AG10803 (cell line): ENCODE measurements around the gene ALPG.
"Not testable (repeated sequence)": the region's sequence is repeated elsewhere in the genome, so short reads cannot be mapped to it uniquely, and the experiment has no call there.

Experiments
- DNase-seq: peaks from one replicate; pipeline ENCODE4 v3.0.0; 2010; ENCODE audit warnings: low read depth
- H3K4me3 ChIP-seq: 2 replicates; pipeline ENCODE4 v1.5.1; 2011; ENCODE audit warnings: mild to moderate bottlenecking, low read length, control low read depth
- CTCF ChIP-seq: conservative IDR thresholded peaks from 2 replicates; pipeline ENCODE4 v1.5.1; 2011; ENCODE audit warnings: mild to moderate bottlenecking, low read length, control low read depth, inconsistent platforms

The ALPG gene

DNA sequence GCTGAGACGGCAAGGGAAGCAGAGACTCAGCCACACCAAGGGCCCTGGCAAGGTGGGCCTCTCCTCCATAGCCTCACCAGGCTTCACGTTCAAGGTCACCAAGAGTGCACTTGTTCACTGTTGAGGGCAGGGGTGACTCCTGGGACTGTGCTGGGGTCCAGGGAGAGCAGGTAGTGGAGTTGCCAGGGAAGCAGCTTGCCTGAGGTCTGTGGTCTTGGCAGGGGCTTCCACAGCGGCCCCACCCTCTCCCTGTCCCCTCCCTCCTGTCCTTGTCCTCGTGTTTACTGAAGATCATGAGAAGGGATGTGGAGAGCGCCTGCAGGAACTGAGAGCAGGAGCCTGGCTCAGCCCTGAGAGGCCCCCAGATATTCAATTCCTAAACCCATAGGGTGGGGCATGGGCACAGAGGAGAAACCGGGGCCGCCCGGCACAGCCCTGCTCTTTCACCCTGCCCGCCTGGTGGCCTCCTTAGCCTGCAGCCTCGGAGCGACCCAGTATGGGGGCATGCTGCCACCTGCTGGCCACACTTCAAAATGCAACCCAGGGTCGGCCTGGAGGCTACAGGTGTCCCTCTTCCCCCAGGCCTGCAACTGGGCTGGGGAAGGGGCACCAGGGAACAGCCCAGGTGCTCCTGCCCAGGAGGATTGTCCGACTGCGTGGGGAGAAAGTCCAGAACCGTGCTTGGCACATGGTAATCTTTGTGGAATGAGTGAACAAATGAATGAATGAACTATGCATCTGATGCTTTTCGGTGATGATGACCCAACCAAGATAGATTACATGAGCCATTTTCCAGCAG, 33.8 kb downstream of the ALPG start:
- H3K4me3 ChIP-seq, result not testable (repeated sequence)
- peak; percentile 50 for DNase-seq
- TF ChIP-seq CTCF, result peak; percentile 77

DNA sequence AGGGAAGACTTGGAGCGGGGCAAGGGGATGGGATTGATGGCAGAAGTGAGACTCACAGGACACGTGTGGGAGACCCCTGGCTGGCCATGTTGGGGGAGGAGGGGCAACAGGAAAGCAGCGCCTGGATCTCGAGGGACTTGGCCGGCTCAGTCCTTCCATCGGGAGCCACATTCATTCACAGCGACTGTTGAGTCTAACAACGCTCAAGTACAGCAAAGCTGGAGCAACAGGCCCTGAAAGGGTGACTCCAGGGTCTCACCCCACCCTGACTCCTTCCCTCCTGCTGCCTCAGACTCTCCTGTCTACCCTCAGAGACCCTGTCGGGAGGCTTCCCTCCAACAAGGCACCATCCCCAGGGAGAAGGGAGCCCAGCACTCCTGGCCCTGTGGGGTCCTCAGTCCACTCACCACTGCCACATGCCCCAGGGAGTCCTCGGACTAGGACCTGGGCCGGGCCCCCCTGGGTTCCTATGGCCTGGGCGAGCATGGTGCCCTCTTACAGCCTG, 34.6 kb downstream of the ALPG start:
- no peak overlapping the region for H3K4me3 ChIP-seq
- no peak for DNase-seq
- no peak for TF ChIP-seq CTCF

DNA sequence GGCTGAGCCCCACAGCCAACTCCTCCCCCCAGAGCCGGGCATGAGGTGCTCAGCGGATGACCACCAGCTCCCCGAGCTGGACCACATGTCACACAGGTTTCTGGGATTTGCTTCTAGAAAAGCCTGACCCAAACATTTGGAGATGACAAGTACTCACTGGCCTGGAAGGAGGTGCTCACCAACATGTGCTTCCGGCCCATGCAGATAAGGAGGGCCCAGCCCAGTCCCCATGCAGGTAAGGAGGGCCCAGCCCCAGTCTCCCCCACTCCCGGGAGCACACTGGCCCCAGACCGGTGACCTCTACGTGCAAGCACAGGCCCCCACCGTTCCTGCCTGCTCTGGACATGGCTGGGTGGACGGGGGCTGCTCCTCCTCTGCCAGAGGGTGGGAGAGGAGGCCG, 35.3 kb downstream of the ALPG start:
- not testable (repeated sequence) for DNase-seq, H3K4me3 ChIP-seq

GRCh38 chr2:232442431-232442830, 35.8 kb downstream of the ALPG start:
- DNase-seq, H3K4me3 ChIP-seq: not testable (repeated sequence)

GRCh38 chr2:232443047-232443446, 36.4 kb downstream of the ALPG start:
- H3K4me3 ChIP-seq, DNase-seq: not testable (repeated sequence)

DNA sequence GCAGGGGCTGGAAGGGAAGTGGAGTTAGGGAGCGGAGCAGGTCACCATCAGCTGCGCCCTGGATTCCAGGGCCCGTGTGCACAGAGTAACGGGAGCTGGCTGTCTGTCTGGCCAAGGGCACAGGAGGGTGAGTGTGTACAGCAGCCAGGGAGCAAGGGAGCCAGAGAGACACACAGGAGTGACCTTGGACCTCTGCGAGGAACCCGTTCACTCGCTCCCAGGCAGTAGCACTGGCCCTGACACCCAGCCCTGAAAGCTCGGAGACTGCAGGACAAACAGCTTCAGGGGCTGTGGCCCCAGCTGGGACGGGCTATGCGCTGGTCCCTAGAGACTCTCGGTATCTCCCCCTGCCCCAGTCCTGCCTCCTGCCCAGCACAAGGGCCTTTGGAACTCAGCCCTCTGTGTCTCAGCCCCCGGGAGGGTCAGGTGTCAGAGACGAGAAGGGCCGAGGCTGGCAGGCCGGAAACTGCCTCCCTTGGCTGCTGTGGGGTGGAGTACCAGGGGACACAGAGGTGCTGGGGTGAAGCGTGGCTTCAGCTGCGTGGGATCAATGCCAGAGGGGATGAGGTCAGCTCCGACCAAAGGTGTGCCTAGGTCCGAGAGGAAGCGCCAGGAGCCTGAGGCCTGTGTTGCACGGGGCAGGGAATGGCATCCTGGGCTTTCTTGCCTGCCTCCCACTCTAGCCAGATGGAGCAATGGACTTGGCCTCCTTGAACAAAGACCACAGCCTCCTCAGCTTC, 37.2 kb downstream of the ALPG start:
- not testable (repeated sequence) for H3K4me3 ChIP-seq, DNase-seq

DNA sequence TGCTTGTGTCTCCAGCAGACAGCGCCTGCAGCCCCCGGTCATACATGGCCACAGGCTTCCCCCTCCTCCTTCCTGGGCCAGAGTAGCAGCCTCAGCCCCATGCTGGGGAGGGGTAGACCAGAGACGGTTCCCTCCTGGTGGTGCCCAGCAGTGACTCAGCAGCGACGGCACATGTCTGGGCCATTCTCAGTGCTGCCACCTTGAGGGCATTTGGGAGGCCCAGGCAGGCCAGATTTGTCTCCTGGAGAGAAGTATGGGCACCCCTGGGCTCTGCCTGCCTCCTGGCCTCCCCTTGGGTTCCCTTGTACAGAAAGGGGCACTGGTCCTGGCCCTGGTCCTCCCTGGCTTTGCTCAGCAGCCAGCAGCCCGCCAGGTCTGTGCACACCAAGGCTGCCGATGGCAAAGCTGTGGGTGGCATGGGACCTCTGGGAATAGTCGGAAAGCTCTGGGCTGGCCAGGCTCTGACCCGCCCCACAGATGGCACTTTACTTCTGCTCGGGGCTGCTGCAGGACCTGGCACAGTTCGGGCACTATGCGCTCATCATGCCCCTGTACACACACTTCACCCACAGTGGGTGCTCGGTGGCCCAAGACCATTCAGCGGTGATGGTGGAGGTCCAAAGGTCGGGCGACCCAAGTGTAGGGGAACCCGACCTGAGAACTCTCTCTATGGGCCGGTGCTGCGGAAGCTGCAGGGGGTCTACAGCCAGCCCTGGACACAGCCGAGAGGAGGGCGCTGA, 37.9 kb downstream of the ALPG start:
- peak; percentile 62 for TF ChIP-seq CTCF
- DNase-seq, result peak; percentile 52
- no peak overlapping the region for H3K4me3 ChIP-seq

- not testable (repeated sequence) for DNase-seq, H3K4me3 ChIP-seq
Observed at GRCh38 chr2:232445149-232445885, 38.7 kb downstream of the ALPG start.

GRCh38 chr2:232446266-232446777, 39.7 kb downstream of the ALPG start:
- not testable (repeated sequence) for H3K4me3 ChIP-seq, DNase-seq
